Stimulated activated naive CD8-positive, alpha-beta T cell treated with anti-CD3 and anti-CD28 coated beads, Interleukin-15, amount 100 ng/mL, for 72 hours (primary cell): ENCODE data around the gene PPARGC1A.

Experiments used
- ATAC-seq: fragments of 150-1000 bp; cut with Tn5 transposase; 2 replicates; pipeline ENCODE4 v1.10.0; 2021; ENCODE audit warnings: mild to moderate bottlenecking, moderate library complexity
- DNase-seq, 2 donors: peaks; one replicate each; pipeline ENCODE4 v3.0.0; 2021 to 2022
- H3K27ac Mint-ChIP-seq, 2 donors: one replicate each; pipeline ENCODE4 v1.8.0; 2022; ENCODE audit warnings: mild to moderate bottlenecking in 2 of 2, mixed read lengths in 2 of 2, moderate library complexity in 2 of 2
- H3K27me3 Mint-ChIP-seq: one replicate; pipeline ENCODE4 v1.8.0; 2022; ENCODE audit warnings: mixed read lengths
- H3K4me1 Mint-ChIP-seq: one replicate; pipeline ENCODE4 v1.8.0; 2022; ENCODE audit warnings: mild to moderate bottlenecking, mixed read lengths
- H3K4me3 Mint-ChIP-seq, 2 donors: one replicate each; pipeline ENCODE4 v1.8.0; 2022; ENCODE audit warnings: mild to moderate bottlenecking in 2 of 2, mixed read lengths in 2 of 2, moderate library complexity in 1 of 2
- H3K9me3 Mint-ChIP-seq, 2 donors: one replicate each; pipeline ENCODE4 v1.8.0; 2022; ENCODE audit warnings: mixed read lengths in 2 of 2

The PPARGC1A gene

GRCh38 chr4:23876418-23877089 lies 13.3 kb downstream of the PPARGC1A start:
- Mint-ChIP-seq H3K27me3 (no peaks in the 10 kb centered on the region), H3K27ac (no peak overlapping the region), H3K4me1 (no peaks in the 10 kb centered on the region), H3K9me3 (peaks cover 0 to 5% of the 10 kb centered on the region in 2 donors), H3K4me3 (no peak overlapping the region)
- ATAC-seq (no peak), DNase-seq (no peak)

GRCh38 chr4:23875317-23875716 lies 14.5 kb downstream of the PPARGC1A start:
- ATAC-seq (no peak), DNase-seq (no peak)
- no peaks in the 10 kb centered on the region for H3K4me1 Mint-ChIP-seq
- no peaks in the 10 kb centered on the region for H3K27me3 Mint-ChIP-seq
- H3K27ac Mint-ChIP-seq, result no peak overlapping the region
- no peak overlapping the region for H3K4me3 Mint-ChIP-seq
- peaks cover 0 to 5% of the 10 kb centered on the region in 2 donors for H3K9me3 Mint-ChIP-seq

DNA sequence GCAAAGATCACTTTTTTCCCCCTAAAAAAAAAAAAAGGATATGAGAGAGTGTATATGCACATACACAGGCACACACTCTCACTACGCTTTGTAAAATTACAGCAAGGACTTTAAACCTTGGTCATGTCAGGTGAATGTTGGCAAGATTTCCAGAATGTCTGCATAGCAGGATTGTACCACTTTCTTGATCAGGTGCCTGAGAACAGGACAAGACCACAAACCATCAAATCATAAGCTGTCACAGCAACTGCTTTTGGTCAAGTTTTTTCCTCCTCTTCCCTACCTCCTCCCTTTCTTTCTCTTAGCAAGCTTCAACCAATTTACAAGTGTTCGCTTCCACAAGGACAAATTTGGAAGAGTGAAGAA lies 15.3 kb downstream of the PPARGC1A start:
- DNase-seq, result no peak
- no peak for ATAC-seq
- H3K27me3 Mint-ChIP-seq, result no peaks in the 10 kb centered on the region
- no peak overlapping the region for H3K27ac Mint-ChIP-seq
- no peak overlapping the region for H3K4me3 Mint-ChIP-seq
- H3K4me1 Mint-ChIP-seq, result no peaks in the 10 kb centered on the region
- H3K9me3 Mint-ChIP-seq, result peaks cover 0 to under 1% of the 10 kb centered on the region in 2 donors

DNA sequence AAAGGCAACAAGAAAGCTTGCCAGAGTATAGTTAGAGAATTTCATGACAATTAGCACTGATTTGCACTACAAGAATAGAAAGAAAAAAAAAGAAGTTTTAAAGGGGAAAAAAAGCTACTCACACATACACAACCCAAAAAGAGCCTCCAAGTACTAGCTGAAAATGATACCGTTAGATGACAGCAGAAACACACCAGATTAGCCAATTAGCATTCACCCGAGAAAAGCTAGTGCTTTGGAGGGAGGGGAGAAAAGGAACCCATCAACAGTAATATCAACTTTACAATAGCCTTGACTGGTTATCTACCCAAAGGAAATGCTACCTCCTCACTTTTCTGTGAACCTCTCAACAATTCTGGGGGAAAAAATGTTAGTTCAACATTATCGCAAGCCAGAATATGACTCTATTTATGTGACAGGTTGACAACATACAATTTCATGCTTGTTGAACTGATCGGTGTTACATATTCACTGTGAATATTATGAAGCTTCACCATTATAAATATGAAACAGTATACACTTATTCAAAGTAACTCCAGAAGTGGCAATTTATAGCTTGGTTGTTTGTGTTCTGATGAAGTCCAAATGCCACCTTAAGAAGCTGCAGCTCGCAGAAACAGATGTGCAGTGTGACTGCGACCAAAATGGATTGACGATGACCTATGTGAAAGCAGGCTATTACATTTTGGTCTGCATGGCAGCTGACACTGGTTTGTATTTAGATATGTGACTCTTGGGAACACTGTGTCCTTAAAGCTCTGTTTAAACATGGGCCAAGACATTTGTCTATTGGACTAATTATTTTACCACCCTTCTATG lies 15.9 kb downstream of the PPARGC1A start:
- DNase-seq (no peak), ATAC-seq (no peak)

GRCh38 chr4:23871426-23871825 lies 18.4 kb downstream of the PPARGC1A start:
- Mint-ChIP-seq H3K4me3 (no peak overlapping the region), H3K4me1 (no peaks in the 10 kb centered on the region), H3K27ac (no peak overlapping the region), H3K9me3 (no peaks in the 10 kb centered on the region), H3K27me3 (no peaks in the 10 kb centered on the region)
- ATAC-seq (no peak), DNase-seq (no peak)

More for the DNA sequence above, 15.9 kb downstream of the PPARGC1A start:
- no peaks in the 10 kb centered on the region for H3K4me1 Mint-ChIP-seq
- peak overlapping the region in 1 of 2 donors; percentile 44 for H3K27ac Mint-ChIP-seq
- no peak overlapping the region for H3K4me3 Mint-ChIP-seq
- H3K9me3 Mint-ChIP-seq, result no peaks in the 10 kb centered on the region
- H3K27me3 Mint-ChIP-seq, result no peaks in the 10 kb centered on the region

GRCh38 chr4:23866450-23867075 lies 23.3 kb downstream of the PPARGC1A start:
- DNase-seq, result no peak
- Mint-ChIP-seq H3K4me1 (no peaks in the 10 kb centered on the region), H3K27me3 (no peaks in the 10 kb centered on the region), H3K9me3 (no peaks in the 10 kb centered on the region), H3K4me3 (no peak overlapping the region), H3K27ac (no peak overlapping the region)
- ATAC-seq, result no peak

GRCh38 chr4:23861897-23862296 lies 27.9 kb downstream of the PPARGC1A start:
- peaks cover 0 to 6% of the 10 kb centered on the region in 2 donors for H3K9me3 Mint-ChIP-seq

GRCh38 chr4:23860919-23861318 lies 28.9 kb downstream of the PPARGC1A start:
- DNase-seq (no peak), ATAC-seq (no peak)
- no peak overlapping the region for H3K27ac Mint-ChIP-seq
- no peaks in the 10 kb centered on the region for H3K4me1 Mint-ChIP-seq
- H3K4me3 Mint-ChIP-seq, result no peak overlapping the region
- H3K9me3 Mint-ChIP-seq, result peaks cover 0 to 6% of the 10 kb centered on the region in 2 donors
- no peaks in the 10 kb centered on the region for H3K27me3 Mint-ChIP-seq

More at GRCh38 chr4:23861897-23862296, 27.9 kb downstream of the PPARGC1A start:
- DNase-seq (no peak), ATAC-seq (no peak)
- no peak overlapping the region for H3K27ac Mint-ChIP-seq
- no peaks in the 10 kb centered on the region for H3K27me3 Mint-ChIP-seq
- H3K4me3 Mint-ChIP-seq, result no peak overlapping the region
- H3K4me1 Mint-ChIP-seq, result no peaks in the 10 kb centered on the region

DNA sequence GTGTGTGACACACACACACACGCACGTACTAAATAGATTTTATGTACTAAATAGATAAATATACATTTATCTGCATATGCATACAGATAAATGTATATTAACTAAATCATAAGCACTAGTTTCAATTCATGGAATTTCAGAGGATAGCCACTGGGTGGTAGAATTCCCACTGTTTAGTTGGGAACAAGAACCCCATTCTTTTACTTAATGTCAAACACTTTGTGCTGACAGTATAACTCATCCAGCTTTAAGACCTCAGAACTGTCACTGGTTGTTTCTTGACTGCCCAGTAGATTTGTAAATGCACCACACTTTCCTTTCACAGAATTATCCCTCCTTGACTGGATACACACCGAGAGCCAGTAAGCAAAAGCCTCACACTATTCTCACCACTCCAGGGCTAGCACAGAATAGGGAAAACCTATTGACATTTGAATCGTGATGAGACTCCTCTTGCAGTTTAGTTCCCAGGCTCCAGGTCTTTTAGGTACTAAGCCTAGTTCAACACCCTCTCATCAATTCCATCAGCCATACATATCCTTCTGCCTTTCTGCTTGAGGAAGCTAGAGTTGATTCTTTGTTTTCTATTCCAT lies 32.4 kb downstream of the PPARGC1A start:
- ATAC-seq, result no peak
- Mint-ChIP-seq H3K9me3 (peaks cover 0 to 6% of the 10 kb centered on the region in 2 donors), H3K4me1 (no peaks in the 10 kb centered on the region), H3K27me3 (no peaks in the 10 kb centered on the region), H3K4me3 (no peak overlapping the region), H3K27ac (no peak overlapping the region)
- DNase-seq, result no peak

GRCh38 chr4:23856630-23857029 lies 33.2 kb downstream of the PPARGC1A start:
- Mint-ChIP-seq H3K27ac (no peak overlapping the region), H3K9me3 (peaks cover 0 to 6% of the 10 kb centered on the region in 2 donors), H3K4me1 (no peaks in the 10 kb centered on the region), H3K4me3 (no peak overlapping the region), H3K27me3 (no peaks in the 10 kb centered on the region)
- ATAC-seq (no peak), DNase-seq (no peak)

DNA sequence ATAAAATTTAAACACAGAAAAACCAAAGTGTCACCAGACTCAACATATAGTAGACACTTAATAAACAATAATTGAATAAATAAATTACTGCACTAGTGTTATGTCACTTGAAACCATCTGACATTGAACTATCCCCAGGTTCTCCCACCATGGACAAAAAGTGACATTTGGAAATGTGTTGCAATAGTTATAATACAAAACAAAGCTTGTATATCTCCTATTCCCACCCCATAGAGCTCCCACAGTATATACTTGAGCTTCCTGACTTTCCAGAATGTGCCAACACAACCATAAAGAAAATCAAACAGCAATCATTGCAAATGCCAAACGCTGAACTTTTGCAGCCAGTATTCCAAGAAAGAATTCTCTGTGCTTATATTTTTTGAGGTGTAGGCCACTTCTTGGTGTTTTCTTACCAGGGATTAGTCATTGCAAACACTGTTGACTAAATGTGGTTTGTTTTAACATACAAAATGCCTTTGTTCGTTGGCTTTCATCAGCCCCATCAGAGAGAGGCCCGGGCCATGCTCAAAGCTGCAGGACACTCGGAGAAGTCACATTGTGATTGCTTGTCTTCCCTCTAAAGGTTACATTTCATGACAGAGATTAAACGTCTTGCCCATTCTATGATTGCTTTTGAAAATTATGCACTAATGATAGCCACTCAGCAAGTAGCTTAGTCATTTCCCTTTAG lies 33.8 kb downstream of the PPARGC1A start:
- DNase-seq (no peak), ATAC-seq (no peak)
- no peak overlapping the region for H3K4me3 Mint-ChIP-seq
- no peaks in the 10 kb centered on the region for H3K27me3 Mint-ChIP-seq
- peaks cover 0 to 6% of the 10 kb centered on the region in 2 donors for H3K9me3 Mint-ChIP-seq
- H3K4me1 Mint-ChIP-seq, result no peaks in the 10 kb centered on the region
- H3K27ac Mint-ChIP-seq, result no peak overlapping the region

GRCh38 chr4:23853986-23854660 lies 35.7 kb downstream of the PPARGC1A start:
- no peak for DNase-seq
- no peaks in the 10 kb centered on the region for H3K4me1 Mint-ChIP-seq
- ATAC-seq, result no peak
- H3K4me3 Mint-ChIP-seq, result no peak overlapping the region
- no peaks in the 10 kb centered on the region for H3K27me3 Mint-ChIP-seq
- peaks cover 0 to 6% of the 10 kb centered on the region in 2 donors for H3K9me3 Mint-ChIP-seq
- no peak overlapping the region for H3K27ac Mint-ChIP-seq

GRCh38 chr4:23851464-23851863 lies 38.4 kb downstream of the PPARGC1A start:
- H3K27ac Mint-ChIP-seq, result no peak overlapping the region
- no peak for DNase-seq
- H3K9me3 Mint-ChIP-seq, result no peaks in the 10 kb centered on the region
- no peaks in the 10 kb centered on the region for H3K4me1 Mint-ChIP-seq
- ATAC-seq, result no peak
- H3K4me3 Mint-ChIP-seq, result no peak overlapping the region
- H3K27me3 Mint-ChIP-seq, result no peaks in the 10 kb centered on the region

DNA sequence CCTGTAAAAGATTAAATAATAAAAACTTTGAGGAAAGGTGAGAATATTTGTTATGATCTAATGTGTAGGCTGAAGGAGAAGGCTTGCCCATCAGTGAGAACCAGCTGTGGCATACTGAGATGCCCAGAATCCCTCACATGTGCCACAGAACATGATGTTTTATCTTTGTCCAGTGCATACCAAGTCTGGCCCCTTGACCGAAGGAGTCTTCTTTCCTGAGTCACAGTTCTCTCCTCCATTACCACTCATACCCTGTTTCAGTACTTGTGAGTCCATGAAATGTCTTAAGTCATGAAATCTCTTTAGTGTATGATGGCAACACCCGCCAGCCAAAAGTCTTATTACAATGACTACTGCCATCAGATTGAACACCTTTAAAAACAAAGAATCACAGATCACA lies 42.7 kb downstream of the PPARGC1A start:
- no peaks in the 10 kb centered on the region for H3K27me3 Mint-ChIP-seq
- H3K27ac Mint-ChIP-seq, result no peak overlapping the region
- no peak for DNase-seq
- no peak for ATAC-seq
- H3K4me1 Mint-ChIP-seq, result no peaks in the 10 kb centered on the region
- peaks cover 0 to 4% of the 10 kb centered on the region in 2 donors for H3K9me3 Mint-ChIP-seq
- H3K4me3 Mint-ChIP-seq, result no peak overlapping the region

DNA sequence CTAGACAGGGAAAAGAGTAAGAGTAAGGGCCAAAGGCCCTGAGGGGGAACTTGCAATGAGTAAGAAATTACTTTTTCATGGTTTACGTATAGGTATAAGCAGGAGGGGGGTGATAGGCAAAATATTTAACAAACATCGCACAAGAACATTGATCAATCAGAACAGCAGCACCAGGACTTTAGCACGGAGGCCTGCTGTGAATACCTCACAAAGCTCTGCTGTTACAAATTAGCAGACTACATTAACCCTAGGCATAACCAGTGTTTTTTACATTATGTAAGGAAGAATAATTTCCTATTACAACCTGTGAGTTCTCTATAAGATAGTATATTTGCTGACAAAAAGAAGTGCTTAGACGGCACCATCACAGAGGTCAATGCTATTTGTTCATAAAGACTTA lies 44.9 kb downstream of the PPARGC1A start:
- H3K9me3 Mint-ChIP-seq, result peaks cover 4 to 6% of the 10 kb centered on the region in 2 donors
- no peaks in the 10 kb centered on the region for H3K27me3 Mint-ChIP-seq
- DNase-seq (no peak), ATAC-seq (no peak)
- H3K4me3 Mint-ChIP-seq, result no peak overlapping the region
- H3K4me1 Mint-ChIP-seq, result no peaks in the 10 kb centered on the region
- no peak overlapping the region for H3K27ac Mint-ChIP-seq
